ENCODE data around the gene TLE3.
A peak's percentile ranks its signal among the peaks of the same experiment; 100 is the strongest.

Gene TLE3

DNA sequence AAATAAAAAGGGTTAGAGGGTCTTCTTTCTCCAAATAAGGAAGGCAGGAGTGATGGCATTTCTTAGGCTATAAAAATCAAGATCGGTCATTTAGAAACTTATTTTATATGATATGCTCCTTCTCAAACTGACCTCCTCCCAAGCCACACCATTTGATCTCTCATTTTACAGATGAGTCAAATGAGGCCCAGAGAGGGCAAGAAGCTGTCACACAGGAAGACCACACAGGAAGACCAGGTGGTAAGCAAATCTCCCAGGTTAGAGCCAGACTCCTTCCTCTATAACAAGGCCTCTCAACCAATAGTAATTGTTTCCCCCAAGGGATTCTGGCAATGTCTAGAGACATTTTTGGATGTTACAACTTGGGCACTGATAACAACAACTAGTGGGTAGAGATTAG, 13.8 kb downstream of the TLE3 start:
- DNase-seq, result no peak

DNA sequence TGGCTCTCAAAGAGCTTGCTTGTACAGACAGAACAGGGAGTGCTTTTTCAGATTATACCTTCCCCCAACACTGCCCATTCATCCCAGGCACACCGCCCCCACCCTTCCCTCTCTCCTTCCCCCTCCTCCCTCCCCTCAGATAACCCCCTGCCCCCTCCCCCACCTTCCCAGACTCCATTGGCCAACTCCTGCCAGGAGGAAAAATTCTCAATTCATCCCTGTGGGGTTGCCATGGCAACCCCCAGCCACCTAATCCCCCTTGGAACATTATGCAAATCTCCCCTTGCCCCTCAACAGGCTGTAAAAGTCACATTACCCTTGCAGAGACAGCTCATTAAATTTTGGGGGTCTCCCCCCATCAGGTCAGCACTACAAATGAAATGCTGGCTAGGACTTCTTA, 14.3 kb downstream of the TLE3 start:
- no peak for DNase-seq

DNA sequence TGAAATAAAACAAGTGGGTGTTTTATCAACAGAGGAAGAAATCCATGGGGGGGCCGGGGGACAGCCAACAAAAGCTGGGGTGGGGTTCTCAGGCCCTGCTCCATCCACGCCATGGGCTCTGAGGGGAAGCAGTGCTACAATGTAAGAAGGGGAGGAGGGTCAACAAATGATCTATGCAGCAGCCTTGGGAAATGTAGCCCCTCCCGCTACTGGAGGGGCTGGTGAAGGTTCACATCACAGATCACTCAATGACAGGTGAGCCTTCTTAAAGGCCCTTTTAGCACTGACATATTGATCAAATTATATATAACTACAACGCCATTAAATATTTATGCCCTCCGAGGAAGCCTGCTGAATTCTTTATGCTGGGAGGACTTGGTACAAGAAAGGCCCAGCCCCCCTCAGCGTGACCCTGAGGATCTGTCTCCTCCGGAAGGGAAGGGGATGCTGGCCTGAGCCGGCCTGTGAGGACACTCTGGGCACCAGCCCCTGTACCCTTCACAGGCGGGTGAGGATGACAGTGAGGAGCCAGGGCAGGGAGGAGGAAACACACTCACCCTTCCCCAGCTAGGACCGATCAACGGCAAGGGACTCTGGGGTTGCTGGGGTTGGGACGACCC, 15.3 kb downstream of the TLE3 start:
- no peak for DNase-seq

DNA sequence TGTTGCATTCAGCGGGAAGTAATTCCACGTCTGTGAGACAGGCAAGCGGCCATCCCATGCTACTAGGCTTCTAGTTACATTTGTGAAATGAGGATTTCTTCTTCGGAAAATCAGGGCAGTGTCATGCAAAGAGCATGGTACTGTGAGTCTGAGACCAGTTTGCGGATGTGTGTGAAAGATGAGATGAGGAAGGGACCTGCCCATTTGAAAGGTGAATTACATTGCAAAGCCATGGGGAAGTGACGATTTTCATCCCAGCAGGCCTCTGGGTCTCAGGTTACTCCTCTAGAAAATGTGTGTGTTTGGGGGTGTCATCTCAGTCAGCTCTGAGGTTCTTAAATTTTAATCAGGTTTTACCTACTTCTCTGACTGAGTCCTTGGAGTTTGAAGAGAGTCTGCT, 16.1 kb downstream of the TLE3 start:
- DNase-seq, result no peak

DNA sequence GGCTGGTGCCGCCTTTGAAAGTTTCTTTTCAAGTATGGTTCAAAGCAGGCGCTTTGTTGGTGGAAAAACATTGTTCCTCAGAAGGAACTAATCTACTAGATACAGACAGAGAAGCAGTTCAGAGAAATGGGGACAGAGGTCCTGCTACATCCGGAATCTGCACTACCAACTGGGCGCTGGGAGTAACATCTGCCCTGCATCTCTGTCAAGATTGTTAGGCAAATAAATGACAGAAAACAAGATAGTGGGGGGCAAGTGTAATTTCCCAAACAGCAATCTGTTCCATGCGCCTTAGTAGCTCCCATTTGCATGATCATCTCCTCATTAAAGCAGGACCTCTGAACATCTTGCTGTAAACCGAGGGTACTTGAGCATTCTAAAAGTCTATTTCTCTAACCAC, 17.4 kb downstream of the TLE3 start:
- DNase-seq, result no peak

DNA sequence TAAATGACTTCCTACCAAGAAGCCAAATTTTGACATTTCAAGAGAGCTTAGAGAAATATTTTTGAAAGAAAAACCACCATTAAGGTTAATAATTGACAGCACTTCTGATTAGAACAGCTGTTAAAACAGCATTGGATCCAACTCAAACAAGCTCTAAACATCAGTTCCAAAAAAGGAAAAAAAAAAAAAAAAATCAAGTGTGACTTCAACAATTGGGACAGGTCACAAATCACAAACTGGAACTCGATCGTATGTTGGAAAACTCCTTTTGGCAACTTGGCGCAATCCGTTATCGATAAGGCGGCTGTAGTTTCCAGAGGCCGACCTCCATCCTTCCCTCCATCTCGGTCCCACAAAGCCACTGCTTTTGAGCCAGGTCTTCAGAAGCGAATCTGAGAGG, 17.8 kb downstream of the TLE3 start:
- DNase-seq, result no peak

DNA sequence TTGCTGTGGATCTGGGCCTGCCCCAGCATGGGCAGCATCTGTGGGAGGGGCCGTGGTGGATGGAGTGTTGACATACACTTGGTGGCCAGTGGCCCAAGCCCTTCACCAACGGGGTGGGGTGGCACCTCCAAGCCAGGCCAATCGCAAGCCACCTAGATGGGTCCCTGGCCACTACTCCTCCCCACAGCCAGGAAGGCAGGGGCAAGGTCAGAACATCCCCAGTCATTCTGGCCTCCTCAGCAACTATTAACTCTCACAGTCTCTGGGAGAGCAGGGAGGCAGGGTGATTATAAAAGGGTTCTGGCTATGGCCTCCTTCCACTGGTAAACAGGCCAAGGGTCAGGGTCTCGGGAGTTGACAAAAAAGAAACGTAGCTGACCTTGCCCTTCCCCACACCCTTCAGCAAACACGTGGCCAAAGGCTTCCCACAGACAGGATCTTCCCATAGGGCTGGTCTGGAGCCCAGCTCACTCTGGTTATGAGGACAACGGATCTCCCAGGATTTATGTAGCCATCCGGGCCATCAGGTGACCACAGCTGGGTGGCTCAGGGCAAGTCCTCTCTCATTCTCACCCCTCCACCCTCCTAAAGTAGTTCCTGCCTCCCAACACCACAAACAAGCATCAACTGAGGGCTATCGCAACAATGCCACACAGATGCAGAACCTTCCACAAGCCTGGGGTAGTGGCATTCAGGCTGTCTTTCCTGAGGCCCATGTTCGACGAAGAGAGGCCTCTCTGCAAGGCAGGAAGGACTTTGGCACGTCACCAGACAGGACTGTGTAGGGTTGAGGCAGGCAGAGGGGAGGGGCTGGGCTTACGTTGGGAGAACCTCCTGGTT, 18.9 kb downstream of the TLE3 start:
- DNase-seq, result no peak

DNA sequence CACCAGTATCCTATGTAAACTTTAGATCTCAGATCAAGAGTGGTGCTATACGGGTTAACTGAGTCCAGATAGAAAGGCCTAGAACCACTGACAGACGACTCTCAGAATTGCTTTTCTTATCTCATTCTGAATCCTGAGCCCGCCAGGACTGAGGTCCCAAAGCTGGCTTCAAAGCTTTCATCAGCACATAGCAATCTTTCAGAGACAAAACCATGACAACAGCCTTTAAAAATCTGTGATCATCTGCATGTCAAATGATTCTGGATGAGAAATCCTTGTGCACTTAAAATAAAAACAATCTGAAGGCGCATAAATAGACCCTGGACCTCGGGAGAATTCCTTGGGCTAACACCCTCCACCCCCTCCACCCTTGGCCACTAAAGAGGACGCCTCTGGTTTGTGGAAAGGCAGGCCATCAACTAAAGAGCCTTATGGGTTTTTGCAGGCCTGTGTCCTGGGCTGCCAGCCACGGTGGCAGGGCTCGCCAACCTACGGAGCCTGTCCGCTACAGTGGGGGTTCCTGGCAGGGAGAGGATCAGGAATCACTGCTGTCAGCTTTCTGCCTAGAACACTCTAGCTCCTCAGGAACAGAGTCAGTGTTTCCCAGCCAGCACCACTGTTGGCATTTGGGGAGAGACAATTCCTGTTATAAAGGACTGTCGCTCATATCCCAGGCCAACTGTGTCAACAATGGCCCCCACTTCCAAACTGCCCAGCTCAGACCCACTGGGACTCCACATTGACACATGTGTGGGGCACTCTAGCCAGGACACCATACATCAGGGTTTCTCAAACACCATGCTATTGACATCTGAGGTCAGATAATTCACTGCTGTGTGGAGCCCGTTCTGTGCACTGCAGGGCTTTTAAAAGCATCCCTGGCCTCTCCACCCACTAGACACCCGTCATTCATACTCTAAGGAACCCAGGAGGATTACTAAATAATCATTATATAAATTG, 20.2 kb downstream of the TLE3 start:
- DNase-seq, result no peak

DNA sequence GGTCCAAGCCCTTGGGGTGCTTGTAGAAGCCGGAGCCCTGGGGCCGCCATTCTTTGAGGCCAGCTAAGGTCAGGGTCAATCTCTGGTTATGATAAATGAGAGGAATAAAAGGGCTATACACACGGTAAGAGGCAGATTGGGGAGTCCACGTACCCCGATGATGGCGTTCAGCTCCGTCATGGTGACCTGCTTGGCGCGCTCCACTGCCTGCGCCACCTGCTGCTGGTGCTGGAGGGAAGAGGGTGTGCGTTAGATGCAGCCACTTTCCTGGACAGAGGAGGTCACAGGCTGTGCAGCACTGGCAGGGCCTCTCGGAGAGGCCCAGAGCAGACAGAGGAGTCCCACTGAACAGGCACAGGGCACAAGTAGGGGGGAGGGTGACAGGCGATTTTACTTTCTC, 23.3 kb downstream of the TLE3 start:
- no peak for DNase-seq

DNA sequence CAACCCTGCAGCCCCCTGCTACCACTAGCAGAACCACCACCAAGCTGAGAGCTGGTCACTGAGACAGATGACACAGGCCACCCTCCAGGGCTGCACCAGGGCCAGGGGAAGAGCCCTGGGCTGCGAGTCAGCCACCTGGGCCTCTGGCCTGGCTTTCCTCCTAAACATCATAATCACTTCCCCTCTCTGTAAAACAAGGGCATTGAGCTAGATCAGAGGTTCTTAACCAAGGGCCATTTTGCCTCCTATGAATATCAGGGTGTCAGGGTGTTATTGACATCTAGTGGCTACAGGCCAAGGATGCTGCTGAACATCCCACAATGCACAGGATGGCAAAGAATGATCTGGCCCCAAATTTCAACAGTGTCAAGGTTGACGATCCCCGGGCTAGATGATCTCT, 25.2 kb downstream of the TLE3 start:
- no peak for DNase-seq

DNA sequence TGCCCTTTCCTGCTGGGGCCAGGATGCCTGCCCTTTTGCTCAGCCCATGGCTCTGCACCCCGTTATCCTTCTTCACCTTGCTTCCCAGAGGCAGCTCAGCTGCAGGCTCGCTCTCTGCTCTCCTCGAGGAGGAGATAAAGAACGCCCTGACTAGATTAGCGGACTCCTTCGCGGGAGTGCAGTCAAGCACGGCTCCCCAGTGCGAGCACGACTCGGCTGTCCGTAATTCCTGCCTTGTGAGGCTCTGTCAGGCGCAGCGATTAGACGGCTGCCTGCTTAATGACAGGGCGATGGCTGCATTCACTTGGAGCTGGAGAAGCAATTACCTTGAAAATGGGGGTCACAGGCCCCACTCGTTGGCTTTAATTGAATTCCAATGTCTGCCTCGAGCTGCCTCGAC, 25.9 kb downstream of the TLE3 start:
- DNase-seq, result no peak

DNA sequence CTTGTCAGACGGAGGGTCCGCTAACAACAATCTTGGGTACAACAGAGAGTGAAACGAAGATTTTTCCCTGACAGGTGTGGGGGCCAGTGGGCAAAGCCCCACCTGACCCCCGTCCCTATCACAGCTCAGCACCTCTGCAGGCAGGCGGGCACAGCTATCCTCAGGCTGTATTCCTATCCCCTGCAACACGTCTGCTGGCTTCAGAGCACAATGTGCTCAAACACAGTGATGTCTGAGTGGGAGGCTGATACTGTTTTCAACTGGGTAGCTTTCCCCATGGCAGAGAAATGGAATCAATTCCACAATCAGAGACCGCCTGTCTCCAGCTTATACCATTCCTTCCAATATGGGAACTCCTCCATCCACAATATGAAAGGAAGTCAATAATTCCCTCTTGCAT, 28.0 kb downstream of the TLE3 start:
- DNase-seq, result no peak

DNA sequence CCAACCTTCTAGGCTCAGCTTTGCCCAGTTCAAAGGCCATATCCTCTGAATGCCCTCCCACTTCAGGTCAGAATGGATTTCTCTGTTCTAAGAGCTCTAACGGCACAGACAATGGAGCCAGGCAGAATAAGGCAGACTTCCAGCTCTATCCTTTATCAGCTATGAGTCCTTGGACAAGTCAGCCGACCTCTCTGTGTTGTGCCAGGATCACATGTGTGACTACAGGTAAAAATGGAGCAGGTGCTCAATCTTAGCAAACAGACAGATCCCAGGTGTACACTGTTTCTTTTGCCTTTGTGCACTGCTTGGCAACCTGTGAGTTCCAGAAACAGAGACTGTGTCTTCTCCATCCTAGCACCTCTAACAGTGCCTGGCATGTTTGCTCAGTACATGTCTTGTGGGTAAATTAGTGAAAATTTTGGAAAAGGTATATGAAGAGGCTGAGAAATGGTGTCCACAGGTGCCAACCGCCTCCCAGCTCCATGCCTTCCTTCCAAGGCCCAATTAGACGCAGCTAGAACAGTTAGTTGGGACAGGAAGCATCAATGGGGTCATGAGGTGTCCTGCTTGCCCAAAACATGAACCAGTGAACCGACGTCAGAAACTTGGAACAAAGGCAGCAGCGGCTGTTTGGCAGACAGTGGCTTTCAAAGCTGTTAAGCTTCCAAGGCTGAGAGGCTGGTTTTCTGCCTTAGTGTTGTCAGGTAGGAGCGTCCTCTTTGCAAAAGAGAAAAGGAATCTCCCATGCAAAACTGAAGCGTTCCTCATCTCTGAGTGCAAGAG, 28.7 kb downstream of the TLE3 start:
- no peak for DNase-seq

DNA sequence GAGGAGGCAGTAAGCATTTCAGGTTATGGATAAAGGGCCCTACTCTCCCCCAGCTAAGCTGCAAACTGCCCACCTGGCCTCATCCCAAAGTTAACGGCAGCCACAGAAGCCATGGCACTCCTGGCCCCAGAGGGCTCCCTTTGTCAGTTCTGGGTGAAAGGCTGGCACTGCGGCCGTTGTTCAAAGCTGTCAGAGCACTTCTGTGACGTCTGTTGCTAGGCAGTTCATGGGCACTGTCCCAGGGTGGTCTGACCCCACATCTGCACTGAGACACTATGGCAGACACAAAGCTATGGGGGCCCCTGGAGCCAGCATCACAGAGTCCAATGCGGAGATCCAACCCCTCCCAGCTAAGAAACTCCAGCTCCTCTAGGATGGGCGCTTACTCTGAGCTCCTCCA, 30.0 kb downstream of the TLE3 start:
- DNase-seq, result no peak

DNA sequence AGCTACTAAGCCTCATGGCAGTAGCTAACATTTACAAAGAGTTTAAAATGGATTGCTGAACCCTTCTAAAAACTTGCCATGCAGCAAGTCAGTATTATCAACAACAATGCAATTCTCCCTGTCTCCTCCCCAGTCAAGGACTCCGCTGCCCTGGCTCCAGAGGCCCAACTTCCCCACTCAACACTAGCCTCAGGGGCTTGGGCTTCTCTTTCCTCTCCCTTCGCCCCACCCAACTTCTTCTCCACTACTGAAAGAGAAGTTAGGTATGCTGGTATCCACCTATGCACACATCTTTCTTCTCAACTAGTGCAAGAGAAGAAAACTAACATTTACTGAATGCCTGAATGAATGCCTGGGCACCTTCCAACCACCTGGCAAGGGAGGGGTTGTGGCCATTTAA, 30.7 kb downstream of the TLE3 start:
- DNase-seq, result no peak

DNA sequence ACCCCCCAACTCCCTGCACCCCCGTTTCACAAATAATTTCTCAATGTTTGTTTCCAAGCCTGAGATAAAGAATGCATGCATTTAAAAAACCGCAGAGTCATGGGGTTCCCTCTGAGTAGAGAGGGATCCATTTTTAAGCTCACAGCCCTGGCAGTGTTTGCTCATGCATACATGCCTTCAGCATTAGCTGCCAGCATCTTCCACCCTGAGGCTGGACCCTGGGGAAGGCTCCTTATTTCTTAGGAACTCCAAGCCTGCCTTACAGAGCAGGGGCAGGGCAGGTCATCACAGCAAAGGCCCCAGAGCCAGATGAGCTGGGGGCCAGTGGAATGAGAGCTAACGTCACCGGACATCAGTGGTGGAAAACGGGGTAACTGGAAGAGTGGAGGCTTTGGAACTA, 31.3 kb downstream of the TLE3 start:
- no peak for DNase-seq

DNA sequence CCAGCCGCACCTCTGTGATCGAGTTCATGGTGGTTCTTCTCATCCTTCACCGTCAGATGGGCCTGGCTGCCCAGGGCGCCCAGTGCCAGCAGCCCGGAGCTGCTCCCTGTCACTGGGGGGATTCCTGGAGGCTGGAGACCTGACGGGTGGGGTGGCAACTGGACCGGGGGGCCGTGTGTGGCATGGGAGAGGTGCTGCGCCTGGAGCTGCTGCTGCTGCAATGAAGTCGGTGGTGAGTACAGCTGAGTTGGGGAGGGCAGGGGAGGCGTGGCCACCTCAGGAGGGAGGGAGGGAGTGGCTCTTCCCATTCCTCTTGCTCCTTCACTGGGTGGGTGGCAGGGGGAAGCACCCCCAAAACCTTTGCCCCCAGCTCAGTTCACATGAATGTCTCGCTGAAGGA, 31.7 kb downstream of the TLE3 start:
- DNase-seq, result no peak

DNA sequence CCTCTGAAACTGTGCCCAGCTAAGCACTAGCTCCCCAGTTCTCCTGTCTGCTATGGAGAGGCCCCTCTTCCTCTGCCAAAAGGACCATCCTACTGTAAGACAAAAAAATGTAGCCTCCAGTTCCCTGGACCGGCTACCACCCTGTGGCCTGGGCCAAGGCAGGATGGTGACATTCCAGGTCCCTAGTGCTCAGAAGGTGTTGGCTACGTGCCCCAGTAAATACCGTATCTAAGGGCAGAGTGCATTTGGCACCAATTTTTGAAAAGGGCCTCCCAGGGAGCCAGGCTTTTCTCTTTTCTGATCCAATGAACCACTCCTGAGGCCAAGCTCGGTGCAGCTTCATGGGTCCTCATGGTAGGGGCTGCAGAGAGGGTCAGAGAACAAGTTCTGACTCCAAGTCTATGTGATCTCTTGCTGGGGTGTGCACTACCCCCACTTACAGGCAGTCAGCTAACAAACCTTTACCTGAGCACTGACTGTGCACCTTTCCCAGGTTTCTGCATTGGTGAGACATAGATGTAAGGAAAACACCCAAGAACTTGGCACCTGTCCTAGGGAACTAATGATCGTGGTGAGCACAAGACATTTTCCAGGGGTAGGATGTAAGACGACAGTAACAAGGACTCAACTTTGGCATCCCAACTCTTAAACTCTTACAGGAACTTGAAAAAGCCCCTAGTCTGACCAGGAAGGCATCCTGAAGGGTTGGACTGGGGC, 32.6 kb downstream of the TLE3 start:
- DNase-seq, result no peak

DNA sequence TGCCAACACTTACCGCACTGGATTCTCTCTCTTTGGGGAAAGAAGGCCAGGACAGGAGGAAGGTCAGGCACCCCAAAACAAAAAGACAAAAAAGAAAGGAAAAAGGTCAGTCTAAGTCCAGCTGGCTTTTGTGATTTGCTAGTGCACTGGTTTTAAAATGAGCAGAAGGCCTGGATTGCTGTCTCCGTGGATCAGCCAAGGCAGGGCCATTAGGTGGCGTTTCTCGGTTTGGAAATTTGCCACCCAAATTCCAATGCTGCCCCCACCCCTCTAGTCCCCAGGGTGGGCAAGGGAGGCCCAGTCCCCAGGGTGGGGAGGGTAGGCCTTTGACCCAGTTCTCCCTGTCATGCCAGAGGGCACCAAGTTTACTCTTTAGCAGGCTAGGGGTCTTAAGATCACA, 33.3 kb downstream of the TLE3 start:
- no peak for DNase-seq

DNA sequence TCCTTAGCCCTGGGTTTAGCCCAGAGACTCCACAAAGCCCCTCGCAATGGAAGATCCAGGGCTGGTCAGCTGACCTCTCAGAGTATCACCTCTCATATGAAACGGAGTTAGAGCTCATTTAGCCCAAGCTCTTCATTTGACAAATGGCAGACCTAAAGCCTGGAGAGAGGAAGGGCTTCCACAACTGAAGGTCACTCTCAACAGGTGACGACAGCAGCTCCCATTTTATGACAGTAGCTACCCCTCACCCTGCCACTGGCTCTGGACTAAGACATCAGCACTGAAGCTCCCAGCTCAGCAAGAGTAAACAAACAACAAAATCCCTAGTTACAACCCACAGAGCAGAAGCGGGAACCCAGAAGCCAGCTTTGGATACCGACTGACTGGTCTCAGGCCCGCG, 33.7 kb downstream of the TLE3 start:
- DNase-seq, result peak; percentile 30

DNA sequence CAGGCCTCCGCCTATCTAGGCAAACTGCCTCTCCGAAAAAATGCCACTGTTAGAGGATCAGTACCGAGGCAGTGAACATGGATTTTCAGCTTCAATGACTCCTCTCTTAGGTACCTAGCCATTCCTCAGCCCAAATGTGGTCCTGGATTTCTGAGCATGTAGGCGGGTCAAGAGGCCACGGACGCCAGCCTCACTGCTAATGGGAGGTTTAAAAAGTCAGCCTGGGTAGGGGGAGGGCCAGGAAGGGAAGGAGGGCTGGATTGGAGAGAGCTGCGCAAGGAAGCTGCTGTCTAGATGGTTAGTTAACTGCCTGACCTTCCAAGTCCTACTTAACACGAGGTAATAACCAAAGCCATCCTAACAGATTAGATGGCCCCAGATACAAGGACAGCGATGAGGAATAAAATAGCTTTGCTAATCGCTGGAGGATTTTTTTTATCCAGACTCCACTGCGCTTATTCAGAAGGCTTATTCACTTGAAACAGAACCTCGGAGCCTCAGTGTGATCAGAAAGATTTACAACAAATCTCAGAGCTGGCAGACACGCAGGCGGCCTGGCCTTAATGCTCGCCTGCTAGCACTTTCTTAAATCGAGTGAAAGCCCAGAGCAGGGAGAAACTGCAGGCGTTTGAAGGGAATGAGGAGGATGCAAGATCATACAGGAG, 34.3 kb downstream of the TLE3 start:
- peak; percentile 36 for DNase-seq

Data from right kidney (tissue), 1 donor.